Calu3 (cell line): ENCODE results near the gene CXCR5. TPM values are rescaled to one million over a fixed set of nuclear protein-coding genes. Genes with fewer than 3 reads are reported as not detected.

Source experiments
- BruUV-seq: library from RNA; stranded (reverse); fragments of 400-500 nt; replicated peaks from 2 replicates; lab custom pipeline; 2021; lab: Mats Ljungman, UMichigan
- CTCF ChIA-PET: fragments of 300-600 bp; sonication (Branson Sonifier 250); formaldehyde crosslinking; loops from one replicate; lab custom pipeline; 2022; ENCODE audit warnings: antibody characterized with exemption; lab: Charles Lee
- DNase-seq: peaks from one replicate; pipeline ENCODE4 v3.0.0; 2022
- H3K27ac Mint-ChIP-seq: one replicate; pipeline ENCODE4 v1.8.0; 2022; ENCODE audit warnings: mixed read lengths; ENCODE audit not compliant: unreplicated experiment
- H3K27me3 Mint-ChIP-seq: one replicate; pipeline ENCODE4 v1.8.0; 2022; ENCODE audit warnings: mixed read lengths; ENCODE audit not compliant: unreplicated experiment
- H3K36me3 Mint-ChIP-seq: one replicate; pipeline ENCODE4 v1.8.0; 2022; ENCODE audit warnings: mild to moderate bottlenecking, moderate library complexity, mixed read lengths; ENCODE audit not compliant: insufficient read depth, unreplicated experiment
- H3K4me1 Mint-ChIP-seq: one replicate; pipeline ENCODE4 v1.8.0; 2022; ENCODE audit warnings: mild to moderate bottlenecking, low read depth, mixed read lengths; ENCODE audit not compliant: unreplicated experiment
- H3K4me3 Mint-ChIP-seq: one replicate; pipeline ENCODE4 v1.8.0; 2022; ENCODE audit warnings: mild to moderate bottlenecking, low read depth, moderate library complexity, mixed read lengths; ENCODE audit not compliant: unreplicated experiment
- H3K9me3 Mint-ChIP-seq: one replicate; pipeline ENCODE4 v1.8.0; 2022; ENCODE audit warnings: low read depth, mixed read lengths; ENCODE audit not compliant: unreplicated experiment
- intact Hi-C: fragments of 100-400 bp; cut with micrococcal nuclease; formaldehyde crosslinking; loops from one replicate; pipeline ENCODE4 v1.10.0; 2022; ENCODE audit not compliant: unreplicated experiment
- total RNA-seq: library from RNA; stranded (reverse); gene quantifications from 2 replicates; pipeline ENCODE4 v1.2.3, GENCODE V29; 2022
- TF ChIP-seq, protein P1 (sequence below): fragments of 200-600 bp; IDR thresholded peaks from one replicate; pipeline ENCODE4 v1.8.0; 2022; ENCODE audit warnings: antibody characterized with exemption; ENCODE audit not compliant: unreplicated experiment

The CXCR5 gene
- total RNA-seq, 1 experiment from 2014 or later, result not detected

- Mint-ChIP-seq H3K27ac (no peak overlapping the region), H3K9me3 (no peaks in the 10 kb centered on the region), H3K4me3 (no peak overlapping the region), H3K4me1 (peaks cover 19% of the 10 kb centered on the region), H3K27me3 (no peaks in the 10 kb centered on the region), H3K36me3 (no peaks in the 10 kb centered on the region)
- CTCF ChIA-PET, result no interaction called here
- BruUV-seq, result no TSS peak
- TF ChIP-seq, protein P1, sequence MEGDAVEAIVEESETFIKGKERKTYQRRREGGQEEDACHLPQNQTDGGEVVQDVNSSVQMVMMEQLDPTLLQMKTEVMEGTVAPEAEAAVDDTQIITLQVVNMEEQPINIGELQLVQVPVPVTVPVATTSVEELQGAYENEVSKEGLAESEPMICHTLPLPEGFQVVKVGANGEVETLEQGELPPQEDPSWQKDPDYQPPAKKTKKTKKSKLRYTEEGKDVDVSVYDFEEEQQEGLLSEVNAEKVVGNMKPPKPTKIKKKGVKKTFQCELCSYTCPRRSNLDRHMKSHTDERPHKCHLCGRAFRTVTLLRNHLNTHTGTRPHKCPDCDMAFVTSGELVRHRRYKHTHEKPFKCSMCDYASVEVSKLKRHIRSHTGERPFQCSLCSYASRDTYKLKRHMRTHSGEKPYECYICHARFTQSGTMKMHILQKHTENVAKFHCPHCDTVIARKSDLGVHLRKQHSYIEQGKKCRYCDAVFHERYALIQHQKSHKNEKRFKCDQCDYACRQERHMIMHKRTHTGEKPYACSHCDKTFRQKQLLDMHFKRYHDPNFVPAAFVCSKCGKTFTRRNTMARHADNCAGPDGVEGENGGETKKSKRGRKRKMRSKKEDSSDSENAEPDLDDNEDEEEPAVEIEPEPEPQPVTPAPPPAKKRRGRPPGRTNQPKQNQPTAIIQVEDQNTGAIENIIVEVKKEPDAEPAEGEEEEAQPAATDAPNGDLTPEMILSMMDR, result no peak
- DNase-seq, result no peak
- intact Hi-C loops, result no loop called here
These were observed 37.3 kb upstream of the CXCR5 start for GRCh38 chr11:118846181-118846935.

DNA sequence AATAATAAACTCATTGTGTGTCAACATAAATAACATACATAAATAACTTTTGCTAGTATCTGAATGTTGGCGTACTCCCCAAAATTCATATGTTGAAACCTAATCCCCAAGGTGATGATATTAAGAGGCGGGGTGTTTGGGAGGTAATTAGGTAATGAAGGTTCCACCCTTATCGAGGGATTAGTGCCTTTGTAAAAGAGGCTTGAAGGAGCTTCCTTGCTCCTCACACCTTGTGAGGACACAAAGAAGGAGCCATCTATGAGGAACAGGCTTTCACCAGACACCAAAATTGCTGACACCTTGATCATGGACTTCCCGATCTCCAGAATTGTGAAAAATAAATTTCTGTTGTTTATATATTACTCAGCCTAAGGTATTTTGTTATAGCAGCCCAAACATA, 33.9 kb upstream of the CXCR5 start:
- H3K27me3 Mint-ChIP-seq, result no peaks in the 10 kb centered on the region

DNA sequence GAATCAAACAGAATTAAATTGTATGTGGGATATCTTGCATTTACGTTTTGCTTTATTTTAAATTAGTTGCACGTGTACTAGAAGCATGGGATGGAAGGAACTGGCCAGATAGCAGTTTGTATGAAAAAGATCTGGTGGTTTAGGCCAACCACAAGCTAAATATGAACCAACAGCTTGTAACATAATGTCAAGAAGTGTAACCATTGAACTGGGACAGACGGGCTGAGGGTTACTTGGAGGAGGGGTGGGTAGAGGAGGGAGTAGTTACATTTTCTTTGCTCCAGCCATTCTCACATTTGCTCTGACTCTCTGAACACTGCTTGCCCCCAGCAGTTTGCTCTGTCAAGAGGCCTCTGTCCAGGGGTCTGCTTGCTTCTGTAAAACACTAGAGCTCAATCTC, 31.7 kb upstream of the CXCR5 start:
- no peak overlapping the region for H3K4me3 Mint-ChIP-seq
- no peak for DNase-seq
- no peak overlapping the region for H3K27ac Mint-ChIP-seq
- BruUV-seq, result no TSS peak
- no peaks in the 10 kb centered on the region for H3K27me3 Mint-ChIP-seq
- no peaks in the 10 kb centered on the region for H3K4me1 Mint-ChIP-seq
- H3K9me3 Mint-ChIP-seq, result no peaks in the 10 kb centered on the region
- intact Hi-C loops, result no loop called here
- CTCF ChIA-PET, result no interaction called here
- TF ChIP-seq, protein P1, result no peak
- no peaks in the 10 kb centered on the region for H3K36me3 Mint-ChIP-seq

More for the DNA sequence above, 33.9 kb upstream of the CXCR5 start:
- CTCF ChIA-PET, result no interaction called here
- Mint-ChIP-seq H3K4me1 (peaks cover 9% of the 10 kb centered on the region), H3K4me3 (no peak overlapping the region), H3K9me3 (no peaks in the 10 kb centered on the region), H3K27ac (no peak overlapping the region), H3K36me3 (no peaks in the 10 kb centered on the region)
- BruUV-seq, result no TSS peak
- DNase-seq, result no peak
- intact Hi-C loops, result no loop called here
- TF ChIP-seq, protein P1, result no peak

GRCh38 chr11:118853678-118854077, 30.0 kb upstream of the CXCR5 start:
- H3K4me3 Mint-ChIP-seq, result no peak overlapping the region
- CTCF ChIA-PET, result no interaction called here
- H3K9me3 Mint-ChIP-seq, result no peaks in the 10 kb centered on the region
- no peaks in the 10 kb centered on the region for H3K36me3 Mint-ChIP-seq
- no peak overlapping the region for H3K27ac Mint-ChIP-seq
- no TSS peak for BruUV-seq
- H3K4me1 Mint-ChIP-seq, result no peaks in the 10 kb centered on the region
- TF ChIP-seq, protein P1, result no peak
- no peak for DNase-seq
- intact Hi-C loops, result no loop called here
- no peaks in the 10 kb centered on the region for H3K27me3 Mint-ChIP-seq
